Heart right ventricle (tissue), 16 donors: ENCODE measurements around the gene NTN3. TPM values are rescaled to one million over a fixed set of nuclear protein-coding genes. Genes with fewer than 3 reads are reported as not detected.

ENCODE experiments used
- ATAC-seq, 8 donors: fragments of 200-7000 bp; cut with Tn5 transposase; one replicate each; pipeline ENCODE4 v1.9.1; 2020; ENCODE audit warnings: mild to moderate bottlenecking in 8 of 8, moderate library complexity in 8 of 8, moderate number of reproducible peaks in 1 of 8
- DNase-seq, 2 donors: peaks; one replicate each; pipeline ENCODE4 v3.0.0-alpha.2; 2020
- H3K27ac ChIP-seq, 10 donors: fragments of 200-600 bp; sonication (generic) in 2 of 10; one replicate each; pipeline versions ENCODE4 v1.5.0 to v1.8.0; 2020 to 2022; ENCODE audit warnings: mild to moderate bottlenecking in 3 of 10
- H3K27me3 ChIP-seq, 7 donors: fragments of 200-600 bp; one replicate each; pipeline ENCODE4 v1.8.0; 2021 to 2022; ENCODE audit warnings: mild to moderate bottlenecking in 2 of 7
- H3K36me3 ChIP-seq, 9 donors: fragments of 200-600 bp; sonication (generic) in 1 of 9; one replicate each; pipeline versions ENCODE4 v1.5.0 to v1.8.0; 2020 to 2022; ENCODE audit warnings: mild to moderate bottlenecking in 2 of 9
- H3K4me1 ChIP-seq, 9 donors: fragments of 200-600 bp; sonication (generic) in 1 of 9; one replicate each; pipeline versions ENCODE4 v1.5.0 to v1.8.0; 2020 to 2022; ENCODE audit warnings: mild to moderate bottlenecking in 4 of 9
- H3K4me3 ChIP-seq, 10 donors: fragments of 200-600 bp; sonication (generic) in 2 of 10; one replicate each; pipeline versions ENCODE4 v1.5.0 to v1.8.0; 2020 to 2022; ENCODE audit warnings: mild to moderate bottlenecking in 7 of 10, moderate library complexity in 2 of 10
- H3K9me3 ChIP-seq, 11 donors: fragments of 200-600 bp in 10 of 11; sonication (generic) in 2 of 11; one replicate each; pipeline versions ENCODE4 v1.5.0 to v1.8.0; 2013 to 2022; ENCODE audit warnings: mild to moderate bottlenecking in 2 of 11, control low read depth in 1 of 11, moderate library complexity in 1 of 11
- WGBS, 2 donors: extraction: QIAGEN DNeasy Blood & Tissue Kit; methylation state at CpG; one replicate each; pipeline ENCODE4 v1.1.7; 2013; ENCODE audit warnings: inconsistent platforms in 1 of 2; 5-methylcytosine and 5-hydroxymethylcytosine counted together
- intact Hi-C, 10 donors: fragments of 100-400 bp; cut with DNase I; formaldehyde crosslinking; loops; one replicate each; pipeline versions ENCODE4 v1.11.1 to v1.14.2; 2022
- polyA plus RNA-seq, 2 donors: library from polyadenylated mRNA; stranded (reverse); fragments of 200-250 nt; gene quantifications; one replicate each; pipeline ENCODE4 v1.2.3, GENCODE V29; 2013
- total RNA-seq, 10 donors: library from RNA; stranded (reverse); fragmentation: NEBNext Ultra II Directional in 3 of 10; extraction: Animal tissue kit (Norgen Biotek cat#: 25700) in 3 of 10; gene quantifications; one replicate each; pipeline versions ENCODE4 v1.2.1 to v1.2.4, GENCODE V29; 2021 to 2023
- TF ChIP-seq, protein P1 (sequence below), 9 donors: fragments of 200-600 bp; sonication (generic) in 2 of 9; IDR thresholded peaks; one replicate each; pipeline versions ENCODE4 v1.5.0 to v1.8.0; 2021 to 2022; ENCODE audit warnings: antibody characterized with exemption in 9 of 9, mild to moderate bottlenecking in 5 of 9, moderate library complexity in 1 of 9
- donor health status: Arrhythmogenic right ventricular cardiomyopathy.
- donor health status: ischemic (EF 13 %, LVEDD 7.1; RV severe dilation, severe dysfunction).
- donor health status: healthy with polysubstance abuse.
- donor health status: DM: no; HTN: yes; CAD: no.
- donor health status: DM: no; HTN: no; CAD: no.
- donor health status: ischemic (EF 25% LVEDD 6.9; RV normal size, moderate dysfunction).
- donor health status: ischemic (EF 25% LVEDD 5.7; RV mildly dilated, moderate dysfunction).
- donor health status: healthy.
- donor health status: DM: yes; HTN: yes; CAD: no.
- donor health status: Ischemic cardiomyopathy.
- donor health status: ischemic (EF 35%, LVEDD 5.7; RV mildly dilated, moderate dysfunction).
- donor health status: nonischemic (EF 11% LVEDD 7.7; RV severe dilation, severe dysfunction).
- donor health status: DM: yes; HTN: yes; CAD: no.
- donor health status: PGD.
- donor health status: ischemic (EF 29% LVEDD 5.4; RV normal size, mild dysfunction).
- donor health status: nonischemic (EF 23%, LVEDD 6.1; RV moderate dilation, normal function).

NTN3 gene
- total and polyA plus RNA-seq, 12 donors: 0.12 to 0.18 (median 0.17) TPM; not detected in 9

GRCh38 chr16:2468233-2468724 lies 2.8 kb upstream of the NTN3 start:
- intact Hi-C loops: no loop called here
- WGBS, 2 donors: 1% methylated on average over 38 of the region's 38 CpGs
- no peak for DNase-seq
- Histone ChIP-seq H3K4me1 (peaks cover 20 to 51% (median 40%) of the 10 kb centered on the region in 9 donors), H3K9me3 (no peaks in the 10 kb centered on the region), H3K4me3 (peak overlapping the region; percentile 4 to 68 (median 53)), H3K27ac (peak overlapping the region in 3 of 10 donors; percentile 16 to 50 (median 29)), H3K36me3 (no peaks in the 10 kb centered on the region), H3K27me3 (peaks cover 11 to 64% (median 39%) of the 10 kb centered on the region in 7 donors)
- TF ChIP-seq, protein P1, sequence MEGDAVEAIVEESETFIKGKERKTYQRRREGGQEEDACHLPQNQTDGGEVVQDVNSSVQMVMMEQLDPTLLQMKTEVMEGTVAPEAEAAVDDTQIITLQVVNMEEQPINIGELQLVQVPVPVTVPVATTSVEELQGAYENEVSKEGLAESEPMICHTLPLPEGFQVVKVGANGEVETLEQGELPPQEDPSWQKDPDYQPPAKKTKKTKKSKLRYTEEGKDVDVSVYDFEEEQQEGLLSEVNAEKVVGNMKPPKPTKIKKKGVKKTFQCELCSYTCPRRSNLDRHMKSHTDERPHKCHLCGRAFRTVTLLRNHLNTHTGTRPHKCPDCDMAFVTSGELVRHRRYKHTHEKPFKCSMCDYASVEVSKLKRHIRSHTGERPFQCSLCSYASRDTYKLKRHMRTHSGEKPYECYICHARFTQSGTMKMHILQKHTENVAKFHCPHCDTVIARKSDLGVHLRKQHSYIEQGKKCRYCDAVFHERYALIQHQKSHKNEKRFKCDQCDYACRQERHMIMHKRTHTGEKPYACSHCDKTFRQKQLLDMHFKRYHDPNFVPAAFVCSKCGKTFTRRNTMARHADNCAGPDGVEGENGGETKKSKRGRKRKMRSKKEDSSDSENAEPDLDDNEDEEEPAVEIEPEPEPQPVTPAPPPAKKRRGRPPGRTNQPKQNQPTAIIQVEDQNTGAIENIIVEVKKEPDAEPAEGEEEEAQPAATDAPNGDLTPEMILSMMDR (IDR thresholded peaks at IDR 0.05): no peak
- ATAC-seq: peak in 2 of 8 donors; percentile 2 to 13

GRCh38 chr16:2468725-2469398 lies 2.2 kb upstream of the NTN3 start:
- DNase-seq (peak in 1 of 2 donors; percentile 51), ATAC-seq (peak in 6 of 8 donors; percentile 6 to 47 (median 33))
- intact Hi-C loops: loop anchor here in 1 of 10 donors (1.0 kb wide), 1 partner anchor 40 kb away; the partner anchor contains the start of gene CCNF
- Histone ChIP-seq H3K4me1 (peaks cover 20 to 55% (median 44%) of the 10 kb centered on the region in 9 donors), H3K4me3 (peak overlapping the region in 7 of 10 donors; percentile 30 to 68 (median 53)), H3K27ac (no peak overlapping the region), H3K36me3 (no peaks in the 10 kb centered on the region), H3K27me3 (peaks cover 11 to 67% (median 42%) of the 10 kb centered on the region in 7 donors), H3K9me3 (no peaks in the 10 kb centered on the region)
- TF ChIP-seq, protein P1 (IDR thresholded peaks at IDR 0.05): no peak
- WGBS, 2 donors: 14 to 33% methylated on average over 12 to 14 of the region's 14 CpGs

- Histone ChIP-seq H3K4me1 (peaks cover 24 to 62% (median 51%) of the 10 kb centered on the region in 9 donors), H3K9me3 (no peaks in the 10 kb centered on the region), H3K27me3 (peaks cover 11 to 67% (median 42%) of the 10 kb centered on the region in 7 donors), H3K27ac (no peak overlapping the region), H3K4me3 (peak overlapping the region in 1 of 10 donors; percentile 68), H3K36me3 (no peaks in the 10 kb centered on the region)
- DNase-seq: no peak
- ATAC-seq: no peak
- intact Hi-C loops: loop anchor here in 1 of 10 donors (1.0 kb wide), 1 partner anchor 40 kb away; the partner anchor contains the start of gene CCNF
- 53 to 55% methylated on average over 16 of the region's 16 CpGs for WGBS, 2 donors
- TF ChIP-seq, protein P1 (IDR thresholded peaks at IDR 0.05): no peak
These were observed 1.5 kb upstream of the NTN3 start for GRCh38 chr16:2469399-2470233.

DNA sequence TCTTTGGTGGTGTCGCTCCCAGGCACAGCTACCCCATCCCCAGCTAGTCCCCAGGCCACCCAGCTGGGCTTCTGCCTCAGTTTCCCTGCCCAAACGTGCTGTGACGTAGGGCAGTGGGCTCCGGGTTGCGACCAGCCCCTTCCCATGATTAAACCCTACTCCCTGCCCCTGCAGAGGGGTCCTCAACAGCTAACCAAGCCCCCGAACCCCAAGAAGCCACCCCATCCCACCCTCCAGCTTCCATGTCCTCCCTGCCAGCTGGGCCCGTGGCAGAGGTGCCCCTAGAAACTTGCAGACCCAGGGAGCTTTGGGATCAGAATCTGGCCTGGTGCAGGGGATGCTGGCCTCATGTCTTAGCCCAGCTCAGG lies 879 bp upstream of the NTN3 start:
- Histone ChIP-seq H3K9me3 (no peaks in the 10 kb centered on the region), H3K27me3 (peaks cover 11 to 67% (median 42%) of the 10 kb centered on the region in 7 donors), H3K4me3 (no peak overlapping the region), H3K4me1 (peaks cover 24 to 62% (median 52%) of the 10 kb centered on the region in 9 donors), H3K36me3 (no peaks in the 10 kb centered on the region), H3K27ac (no peak overlapping the region)
- DNase-seq (no peak), ATAC-seq (no peak)
- WGBS, 2 donors: 83 to 85% methylated on average over 7 of the region's 7 CpGs
- TF ChIP-seq, protein P1 (IDR thresholded peaks at IDR 0.05): no peak
- intact Hi-C loops: no loop called here
